WTC11 (cell line): ENCODE data around the gene BBS1. TPM values are rescaled to one million over a fixed set of nuclear protein-coding genes. Genes with fewer than 3 reads are reported as not detected.

Source experiments
- AR ChIP-seq: fragments of 250-450 bp; sonication (Bioruptor Pico); IDR thresholded peaks from 2 replicates; pipeline ENCODE4 v1.9.0; 2021; ENCODE audit warnings: mild to moderate bottlenecking
- ARID4B ChIP-seq: sonication (generic); formaldehyde crosslinking; IDR thresholded peaks from 2 replicates; pipeline ENCODE4 v1.8.0; 2023; ENCODE audit warnings: missing genetic modification reagents, mild to moderate bottlenecking, borderline replicate concordance
- CBFB ChIP-seq: sonication (generic); formaldehyde crosslinking; IDR thresholded peaks from 2 replicates; pipeline ENCODE4 v1.8.1; 2022; ENCODE audit warnings: mild to moderate bottlenecking, low read depth, missing genetic modification reagents
- CREM ChIP-seq: sonication (generic); formaldehyde crosslinking; IDR thresholded peaks from 2 replicates; pipeline ENCODE4 v1.8.1; 2022; ENCODE audit warnings: mild to moderate bottlenecking, missing genetic modification reagents, moderate library complexity
- E2F1 ChIP-seq: sonication (generic); formaldehyde crosslinking; IDR thresholded peaks from 2 replicates; pipeline ENCODE4 v1.8.0; 2022; ENCODE audit warnings: mild to moderate bottlenecking, missing genetic modification reagents
- E2F4 ChIP-seq: sonication (generic); formaldehyde crosslinking; IDR thresholded peaks from 2 replicates; pipeline ENCODE4 v1.8.1; 2022; ENCODE audit warnings: low read depth, mild to moderate bottlenecking, moderate library complexity, missing genetic modification reagents, borderline replicate concordance
- FOXK1 ChIP-seq: sonication (generic); formaldehyde crosslinking; IDR thresholded peaks from 2 replicates; pipeline ENCODE4 v1.8.0; 2022; ENCODE audit warnings: mild to moderate bottlenecking, moderate library complexity, missing genetic modification reagents
- MAX ChIP-seq: sonication (generic); formaldehyde crosslinking; IDR thresholded peaks from 2 replicates; pipeline ENCODE4 v1.8.0; 2022; ENCODE audit warnings: mild to moderate bottlenecking, missing genetic modification reagents
- OVOL2 ChIP-seq: fragments of 250-450 bp; sonication (Bioruptor Pico); IDR thresholded peaks from 2 replicates; pipeline ENCODE4 v1.9.0; 2021; ENCODE audit warnings: mild to moderate bottlenecking, borderline replicate concordance
- SMAD4 ChIP-seq: sonication (generic); formaldehyde crosslinking; IDR thresholded peaks from 2 replicates; pipeline ENCODE4 v1.8.0; 2022; ENCODE audit warnings: mild to moderate bottlenecking, missing genetic modification reagents
- STAT6 ChIP-seq: sonication (generic); formaldehyde crosslinking; conservative IDR thresholded peaks from 2 replicates; pipeline ENCODE4 v1.8.1; 2023; ENCODE audit warnings: mild to moderate bottlenecking, low read depth, missing genetic modification reagents, moderate library complexity
- TCF7 ChIP-seq: sonication (generic); formaldehyde crosslinking; IDR thresholded peaks from 2 replicates; pipeline ENCODE4 v1.8.0; 2022; ENCODE audit warnings: mild to moderate bottlenecking, low read depth, missing genetic modification reagents, moderate library complexity
- USF2 ChIP-seq: sonication (generic); formaldehyde crosslinking; IDR thresholded peaks from 2 replicates; pipeline ENCODE4 v1.8.1; 2023; ENCODE audit warnings: mild to moderate bottlenecking, missing genetic modification reagents, moderate library complexity
- ZNF121 ChIP-seq: sonication (generic); formaldehyde crosslinking; IDR thresholded peaks from 2 replicates; pipeline ENCODE4 v1.8.0; 2023; ENCODE audit warnings: missing genetic modification reagents
- ZNF232 ChIP-seq: sonication (generic); formaldehyde crosslinking; IDR thresholded peaks from 2 replicates; pipeline ENCODE4 v1.8.0; 2022; ENCODE audit warnings: mild to moderate bottlenecking, missing genetic modification reagents
- ZNF263 ChIP-seq: sonication (generic); formaldehyde crosslinking; IDR thresholded peaks from 2 replicates; pipeline ENCODE4 v1.8.1; 2022; ENCODE audit warnings: low read depth, mild to moderate bottlenecking, moderate library complexity, missing genetic modification reagents
- ZNF396 ChIP-seq: fragments of 250-450 bp; sonication (Bioruptor Pico); IDR thresholded peaks from 2 replicates; pipeline ENCODE4 v1.8.0; 2021; ENCODE audit warnings: mild to moderate bottlenecking, moderate library complexity, borderline replicate concordance
- ZNF423 ChIP-seq: fragments of 250-450 bp; sonication (Bioruptor Pico); IDR thresholded peaks from 2 replicates; pipeline ENCODE4 v2.1.2; 2022; ENCODE audit warnings: mild to moderate bottlenecking, moderate library complexity
- ZNF532 ChIP-seq: fragments of 250-450 bp; sonication (Bioruptor Pico); IDR thresholded peaks from 2 replicates; pipeline ENCODE4 v1.9.0; 2021; ENCODE audit warnings: mild to moderate bottlenecking, borderline replicate concordance
- total RNA-seq: library from RNA; stranded (reverse); gene quantifications from 3 replicates; pipeline ENCODE4 v1.2.3, GENCODE V29; 2021

The BBS1 gene
- total RNA-seq, 1 experiment from 2014 or later = 26.8 TPM

GRCh38 chr11:66480117-66480938, 30.1 kb upstream of the BBS1 start, which contains the start of gene DPP3 (continued):
- TF ChIP-seq AR (no peak), CREM (CRISPR knock-in tag) (no peak; the same call in none of the 2 replicates), ZNF263 (CRISPR knock-in tag) (no peak), E2F1 (CRISPR knock-in tag) (no peak), ZNF121 (CRISPR knock-in tag) (0 out of 2 replicates have a peak, but pooled peaks have one; percentile 43), ZNF232 (CRISPR knock-in tag) (no peak), CBFB (no peak), OVOL2 (CRISPR knock-in tag) (no peak), ZNF423 (CRISPR knock-in tag) (no peak), FOXK1 (CRISPR knock-in tag) (0 out of 2 replicates have a peak, but pooled peaks have one; percentile 58), MAX (peak; percentile 14; the same call in 1 of the 2 replicates), ARID4B (CRISPR knock-in tag) (peak; percentile 97; the same call in 1 of the 2 replicates), USF2 (peak; percentile 45), SMAD4 (CRISPR knock-in tag) (no peak), ZNF396 (no peak), STAT6 (no peak), ZNF532 (CRISPR knock-in tag) (no peak), E2F4 (CRISPR knock-in tag) (no peak), TCF7 (no peak)
